Activated CD8-positive, alpha-beta T cell treated with anti-CD3 and anti-CD28 coated beads, Interleukin-2, amount 10 ng/mL, durations not matched to agents 7 days and 5 days (primary cell): ENCODE measurements around the gene ESYT3. TPM values are rescaled to one million over a fixed set of nuclear protein-coding genes. Genes with fewer than 3 reads are reported as not detected.
"Not testable (repeated sequence)": the region's sequence is repeated elsewhere in the genome, so short reads cannot be mapped to it uniquely, and the experiment has no call there.

ENCODE experiments used
- ATAC-seq: fragments of 150-1000 bp; cut with Tn5 transposase; one replicate; pipeline ENCODE4 v1.10.0; 2021; ENCODE audit warnings: moderate library complexity
- CTCF ChIA-PET: fragments of 350-600 bp; sonication (Branson Sonifier 250); formaldehyde crosslinking; loops from one replicate; lab custom pipeline; 2021; ENCODE audit warnings: antibody characterized with exemption; lab: Charles Lee
- POLR2A ChIA-PET: fragments of 350-600 bp; sonication (Branson Sonifier 250); formaldehyde crosslinking; loops from one replicate; lab custom pipeline; 2021; ENCODE audit warnings: antibody characterized with exemption; lab: Charles Lee
- DNase-seq: peaks from one replicate; pipeline ENCODE4 v3.0.0-alpha.2; 2020
- H3K27ac Mint-ChIP-seq: one replicate; pipeline ENCODE4 v1.8.0; 2021; ENCODE audit warnings: mild to moderate bottlenecking, mixed read lengths
- H3K27me3 Mint-ChIP-seq: one replicate; pipeline ENCODE4 v1.8.0; 2021; ENCODE audit warnings: low read depth, mixed read lengths
- H3K36me3 Mint-ChIP-seq: one replicate; pipeline ENCODE4 v1.8.0; 2021; ENCODE audit warnings: low read depth, mixed read lengths
- H3K4me1 Mint-ChIP-seq: one replicate; pipeline ENCODE4 v1.8.0; 2021; ENCODE audit warnings: low read depth, mixed read lengths
- H3K4me3 Mint-ChIP-seq: one replicate; pipeline ENCODE4 v1.8.0; 2021; ENCODE audit warnings: mild to moderate bottlenecking, mixed read lengths
- H3K9me3 Mint-ChIP-seq: one replicate; pipeline ENCODE4 v1.8.0; 2022; ENCODE audit warnings: mixed read lengths; ENCODE audit not compliant: insufficient read depth
- total RNA-seq, 2 experiments: library from RNA; stranded (reverse); gene quantifications; one replicate each; pipeline ENCODE4 v1.2.3, GENCODE V29; 2021

Gene ESYT3
- total RNA-seq, 2 experiments from 2014 or later: 0.16 to 0.18 TPM

GRCh38 chr3:138445654-138446053 lies 11.2 kb downstream of the ESYT3 start:
- CTCF ChIA-PET: no interaction called here
- ATAC-seq: no peak

GRCh38 chr3:138448631-138449030 lies 14.2 kb downstream of the ESYT3 start:
- no peaks in the 10 kb centered on the region for H3K36me3 Mint-ChIP-seq
- no peak overlapping the region for H3K4me3 Mint-ChIP-seq
- H3K9me3 Mint-ChIP-seq: no peaks in the 10 kb centered on the region
- ChIA-PET CTCF (no interaction called here), POLR2A (no interaction called here)
- H3K27me3 Mint-ChIP-seq: no peaks in the 10 kb centered on the region
- DNase-seq: no peak
- no peaks in the 10 kb centered on the region for H3K4me1 Mint-ChIP-seq
- no peak overlapping the region for H3K27ac Mint-ChIP-seq
- no peak for ATAC-seq

More at GRCh38 chr3:138445654-138446053, 11.2 kb downstream of the ESYT3 start:
- Mint-ChIP-seq H3K27me3 (no peaks in the 10 kb centered on the region), H3K9me3 (no peaks in the 10 kb centered on the region), H3K4me1 (no peaks in the 10 kb centered on the region), H3K36me3 (no peaks in the 10 kb centered on the region), H3K4me3 (no peak overlapping the region), H3K27ac (no peak overlapping the region)
- POLR2A ChIA-PET: no interaction called here
- DNase-seq: no peak

- POLR2A ChIA-PET: no interaction called here
- no peaks in the 10 kb centered on the region for H3K9me3 Mint-ChIP-seq
- ATAC-seq: no peak
- CTCF ChIA-PET: interaction anchor here (0.9 kb wide), 1 partner anchor 145 kb away, joined by 5 read pairs; the partner anchor contains the start of gene CEP70
- H3K27ac Mint-ChIP-seq: no peak overlapping the region
- H3K27me3 Mint-ChIP-seq: no peaks in the 10 kb centered on the region
- no peak for DNase-seq
- H3K36me3 Mint-ChIP-seq: no peaks in the 10 kb centered on the region
- H3K4me1 Mint-ChIP-seq: no peaks in the 10 kb centered on the region
- no peak overlapping the region for H3K4me3 Mint-ChIP-seq
These were observed 15.1 kb downstream of the ESYT3 start for GRCh38 chr3:138449490-138449889.

- Mint-ChIP-seq H3K36me3 (no peaks in the 10 kb centered on the region), H3K4me1 (no peaks in the 10 kb centered on the region), H3K9me3 (no peaks in the 10 kb centered on the region), H3K27ac (no peak overlapping the region), H3K4me3 (no peak overlapping the region), H3K27me3 (no peaks in the 10 kb centered on the region)
- DNase-seq (no peak), ATAC-seq (no peak)
- POLR2A ChIA-PET: no interaction called here
- CTCF ChIA-PET: interaction anchor here (0.9 to 1.5 kb wide), 2 partner anchors 29 to 144 kb away, joined by 3 to 5 read pairs; partner anchors contain the start of gene CEP70
These were observed 15.8 kb downstream of the ESYT3 start for GRCh38 chr3:138450181-138450580.

- H3K4me1 Mint-ChIP-seq: no peaks in the 10 kb centered on the region
- no peaks in the 10 kb centered on the region for H3K36me3 Mint-ChIP-seq
- no peaks in the 10 kb centered on the region for H3K9me3 Mint-ChIP-seq
- H3K27me3 Mint-ChIP-seq: no peaks in the 10 kb centered on the region
- CTCF ChIA-PET: interaction anchor here (0.7 to 1.5 kb wide), 2 partner anchors 29 to 473 kb away, joined by 3 to 4 read pairs; no protein-coding TSS in a partner anchor
- no peak overlapping the region for H3K27ac Mint-ChIP-seq
- POLR2A ChIA-PET: no interaction called here
- ATAC-seq (no peak), DNase-seq (no peak)
- no peak overlapping the region for H3K4me3 Mint-ChIP-seq
These were observed 16.4 kb downstream of the ESYT3 start for GRCh38 chr3:138450704-138451424.

- H3K4me3 Mint-ChIP-seq: no peak overlapping the region
- no peak for DNase-seq
- no peaks in the 10 kb centered on the region for H3K27me3 Mint-ChIP-seq
- no peak overlapping the region for H3K27ac Mint-ChIP-seq
- no peaks in the 10 kb centered on the region for H3K36me3 Mint-ChIP-seq
- no peak for ATAC-seq
- ChIA-PET POLR2A (no interaction called here), CTCF (interaction anchor here (0.7 to 1.5 kb wide), 2 partner anchors 28 to 472 kb away, joined by 3 to 4 read pairs; no protein-coding TSS in a partner anchor)
- peaks cover 5% of the 10 kb centered on the region for H3K4me1 Mint-ChIP-seq
- no peaks in the 10 kb centered on the region for H3K9me3 Mint-ChIP-seq
These were observed 17.3 kb downstream of the ESYT3 start for GRCh38 chr3:138451595-138452162.

- Mint-ChIP-seq H3K4me1 (peaks cover 5% of the 10 kb centered on the region), H3K36me3 (no peaks in the 10 kb centered on the region), H3K27ac (no peak overlapping the region), H3K9me3 (no peaks in the 10 kb centered on the region), H3K4me3 (no peak overlapping the region), H3K27me3 (no peaks in the 10 kb centered on the region)
- DNase-seq (no peak), ATAC-seq (no peak)
- CTCF ChIA-PET: no interaction called here
- POLR2A ChIA-PET: no interaction called here
These were observed 18.0 kb downstream of the ESYT3 start for GRCh38 chr3:138452436-138452835.

- CTCF ChIA-PET, DNase-seq, H3K36me3 Mint-ChIP-seq, H3K27me3 Mint-ChIP-seq, POLR2A ChIA-PET, H3K4me3 Mint-ChIP-seq, H3K4me1 Mint-ChIP-seq, H3K27ac Mint-ChIP-seq, ATAC-seq, H3K9me3 Mint-ChIP-seq: not testable (repeated sequence)
These were observed 19.5 kb downstream of the ESYT3 start for GRCh38 chr3:138453940-138454339.

GRCh38 chr3:138455801-138456716 lies 21.6 kb downstream of the ESYT3 start:
- ChIA-PET POLR2A (no interaction called here), CTCF (interaction anchor here (1.6 kb wide), 1 partner anchor 467 kb away, joined by 3 read pairs; no protein-coding TSS in a partner anchor)
- H3K27ac Mint-ChIP-seq: no peak overlapping the region
- no peaks in the 10 kb centered on the region for H3K27me3 Mint-ChIP-seq
- no peak overlapping the region for H3K4me3 Mint-ChIP-seq
- H3K9me3 Mint-ChIP-seq: no peaks in the 10 kb centered on the region
- H3K36me3 Mint-ChIP-seq: no peaks in the 10 kb centered on the region
- DNase-seq (no peak), ATAC-seq (no peak)
- peaks cover 5% of the 10 kb centered on the region for H3K4me1 Mint-ChIP-seq

- H3K4me1 Mint-ChIP-seq: peaks cover 5% of the 10 kb centered on the region
- H3K27ac Mint-ChIP-seq: no peak overlapping the region
- DNase-seq (no peak), ATAC-seq (no peak)
- H3K9me3 Mint-ChIP-seq: no peaks in the 10 kb centered on the region
- no peaks in the 10 kb centered on the region for H3K27me3 Mint-ChIP-seq
- POLR2A ChIA-PET: interaction anchor here (0.6 kb wide), 1 partner anchor 152 kb away, joined by 3 read pairs; no protein-coding TSS in a partner anchor
- H3K4me3 Mint-ChIP-seq: no peak overlapping the region
- CTCF ChIA-PET: interaction anchor here (1.6 kb wide), 1 partner anchor 466 kb away, joined by 3 read pairs; no protein-coding TSS in a partner anchor
- H3K36me3 Mint-ChIP-seq: no peaks in the 10 kb centered on the region
These were observed 22.8 kb downstream of the ESYT3 start for GRCh38 chr3:138456961-138457862.
